ENCODE data around the gene OSER1.

DNA sequence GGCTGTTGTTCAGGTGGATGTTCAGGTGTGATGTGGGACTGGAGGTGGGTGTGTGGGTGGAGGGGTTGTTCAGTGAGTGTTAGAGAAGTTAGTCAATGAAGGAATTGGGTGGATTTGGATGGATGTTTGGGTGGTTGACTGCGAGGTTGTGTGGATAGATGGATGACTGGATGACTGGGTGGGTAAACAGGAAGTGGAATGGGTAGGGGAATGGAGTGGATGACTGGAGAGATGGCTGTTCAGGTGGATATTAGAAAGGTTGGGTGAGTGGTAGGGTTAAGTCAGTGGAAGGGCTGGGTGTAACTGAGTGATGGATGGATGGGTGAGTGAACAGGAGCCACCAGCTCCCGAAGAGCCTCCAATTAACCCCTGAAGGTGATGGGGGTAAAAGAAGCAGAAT, 51.4 kb downstream of the OSER1 start:
- TF ChIP-seq CTCF (IDR thresholded peaks at IDR 0.05) (no peak), POLR2A (IDR thresholded peaks at IDR 0.05) (no peak)

Data from right lobe of liver (tissue), 4 donors.